Activated T-helper 9 cell treated with anti-CD3 and anti-CD28 coated beads, Interleukin-2, amount 50 U/mL, for 16 hours (primary cell): ENCODE measurements around the gene CCNC.

Source experiments
- DNase-seq: peaks from one replicate; pipeline ENCODE4 v3.0.0-alpha.2; 2020; ENCODE audit warnings: low read depth

Gene CCNC, protein sequence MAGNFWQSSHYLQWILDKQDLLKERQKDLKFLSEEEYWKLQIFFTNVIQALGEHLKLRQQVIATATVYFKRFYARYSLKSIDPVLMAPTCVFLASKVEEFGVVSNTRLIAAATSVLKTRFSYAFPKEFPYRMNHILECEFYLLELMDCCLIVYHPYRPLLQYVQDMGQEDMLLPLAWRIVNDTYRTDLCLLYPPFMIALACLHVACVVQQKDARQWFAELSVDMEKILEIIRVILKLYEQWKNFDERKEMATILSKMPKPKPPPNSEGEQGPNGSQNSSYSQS

DNA sequence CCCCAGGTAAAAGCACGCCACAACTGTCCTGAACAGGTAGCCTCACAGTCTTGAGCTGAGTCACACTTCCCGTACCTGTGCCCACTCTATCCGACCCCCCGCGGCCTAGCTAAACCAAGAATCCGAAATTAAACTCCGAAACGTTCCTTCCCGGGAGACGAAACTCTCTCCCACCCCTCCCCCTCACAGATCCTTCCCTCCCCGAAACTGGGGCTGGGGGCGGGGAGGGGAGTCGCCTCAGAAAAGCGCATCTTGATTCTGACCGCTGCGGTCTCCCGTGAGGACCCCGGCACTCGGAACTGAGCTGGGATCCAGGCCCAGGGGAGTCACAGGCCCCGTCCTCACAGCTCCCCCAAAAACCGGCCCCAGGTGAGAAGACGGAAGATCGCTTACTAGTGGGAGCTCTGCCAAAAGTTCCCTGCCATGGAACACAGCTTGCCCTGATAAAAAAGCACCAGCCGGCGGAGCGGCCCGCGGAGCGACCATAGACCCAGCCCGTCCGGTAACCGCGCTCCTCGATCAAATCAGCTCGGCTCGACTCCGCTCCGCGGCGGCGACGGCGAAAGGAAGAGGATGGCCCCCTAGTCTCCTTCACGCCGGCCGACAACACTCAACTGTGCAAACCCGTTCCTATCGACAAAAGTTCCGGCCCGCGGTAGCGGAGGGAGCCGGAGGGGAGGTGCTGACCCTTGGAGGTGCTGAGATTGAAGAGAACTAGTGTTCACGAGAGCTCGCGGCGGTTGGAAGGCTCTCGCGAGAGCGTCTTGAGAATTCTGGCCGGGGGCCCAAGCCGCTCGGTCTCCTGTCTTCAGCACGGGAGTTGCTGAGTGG is at the start of gene CCNC:
Gene CCNC (minus strand): TSS at position 558 of the 831 bp plus-strand sequence. CDS start 133 bp downstream, at position 425.
- DNase-seq: peak; percentile 79

DNA sequence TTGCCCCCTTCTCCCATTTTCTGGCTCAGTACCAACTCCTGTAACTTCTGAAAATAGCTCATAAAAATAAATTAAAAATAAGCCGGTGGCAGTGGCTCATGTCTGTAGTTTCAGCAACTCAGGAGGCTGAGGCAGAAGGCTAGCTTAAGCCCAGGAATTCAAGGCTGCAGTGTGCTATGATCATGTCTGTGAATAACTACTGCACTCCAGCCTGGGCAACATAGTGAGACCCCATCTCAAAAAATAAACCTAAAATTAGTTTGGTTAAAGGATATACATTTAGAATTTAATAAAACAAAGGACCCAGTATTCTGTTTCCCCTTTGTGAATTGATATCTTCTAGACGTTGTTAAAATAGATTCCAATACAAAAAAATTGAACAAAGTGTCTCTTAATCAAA is 48.7 kb upstream of the CCNC start:
- DNase-seq: no peak

DNA sequence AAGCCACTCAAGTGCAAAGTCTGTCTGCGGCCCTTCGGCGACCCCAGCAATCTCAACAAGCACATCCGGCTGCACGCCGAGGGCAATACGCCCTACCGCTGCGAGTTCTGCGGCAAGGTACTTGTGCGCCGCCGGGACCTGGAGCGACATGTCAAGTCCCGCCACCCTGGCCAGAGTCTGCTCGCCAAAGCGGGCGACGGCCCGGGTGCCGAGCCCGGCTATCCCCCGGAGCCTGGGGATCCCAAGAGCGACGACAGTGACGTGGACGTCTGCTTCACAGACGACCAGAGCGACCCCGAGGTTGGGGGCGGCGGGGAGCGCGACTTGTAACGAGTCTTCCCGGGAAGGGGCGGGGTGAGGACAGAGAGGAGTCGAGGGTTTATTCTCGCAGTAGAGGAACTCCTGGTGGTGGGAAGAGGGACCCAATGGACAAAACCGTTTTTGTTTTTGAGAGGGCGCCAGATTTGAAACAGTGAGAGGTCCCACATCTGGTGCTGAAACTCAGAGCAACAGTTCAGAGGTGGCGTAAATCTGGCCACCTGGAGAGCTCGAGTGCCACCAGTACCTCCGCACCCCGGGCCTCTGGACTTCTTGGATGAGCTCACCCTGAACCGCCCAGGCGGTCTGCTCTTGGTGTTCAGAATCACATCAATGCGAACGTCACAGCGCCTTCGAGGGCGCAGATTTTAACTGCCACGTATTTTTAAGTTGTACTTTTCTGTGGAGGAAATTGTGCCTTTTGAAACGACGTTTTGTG is 46.1 kb upstream of the CCNC start:
- DNase-seq: no peak

DNA sequence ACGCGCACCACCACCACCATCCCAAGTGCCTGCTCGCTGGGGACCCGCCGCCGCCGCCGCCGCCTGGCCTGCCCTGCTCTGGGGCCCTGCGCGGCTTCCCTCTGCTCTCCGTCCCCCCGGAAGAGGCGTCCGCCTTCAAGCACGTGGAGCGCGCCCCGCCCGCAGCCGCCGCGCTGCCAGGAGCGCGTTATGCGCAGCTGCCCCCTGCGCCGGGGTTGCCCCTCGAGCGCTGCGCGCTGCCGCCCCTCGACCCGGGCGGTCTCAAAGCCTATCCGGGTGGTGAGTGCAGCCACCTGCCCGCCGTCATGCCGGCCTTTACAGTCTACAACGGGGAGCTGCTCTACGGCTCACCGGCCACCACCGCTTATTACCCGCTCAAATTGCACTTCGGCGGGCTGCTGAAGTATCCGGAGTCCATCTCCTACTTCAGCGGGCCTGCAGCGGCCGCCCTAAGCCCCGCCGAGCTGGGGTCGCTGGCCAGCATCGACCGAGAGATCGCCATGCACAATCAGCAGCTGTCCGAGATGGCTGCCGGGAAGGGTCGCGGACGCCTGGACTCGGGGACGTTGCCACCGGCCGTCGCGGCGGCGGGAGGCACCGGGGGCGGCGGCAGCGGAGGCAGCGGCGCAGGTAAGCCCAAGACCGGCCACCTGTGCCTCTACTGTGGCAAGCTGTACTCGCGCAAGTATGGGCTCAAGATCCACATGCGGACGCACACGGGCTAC is 45.4 kb upstream of the CCNC start:
- no peak for DNase-seq

DNA sequence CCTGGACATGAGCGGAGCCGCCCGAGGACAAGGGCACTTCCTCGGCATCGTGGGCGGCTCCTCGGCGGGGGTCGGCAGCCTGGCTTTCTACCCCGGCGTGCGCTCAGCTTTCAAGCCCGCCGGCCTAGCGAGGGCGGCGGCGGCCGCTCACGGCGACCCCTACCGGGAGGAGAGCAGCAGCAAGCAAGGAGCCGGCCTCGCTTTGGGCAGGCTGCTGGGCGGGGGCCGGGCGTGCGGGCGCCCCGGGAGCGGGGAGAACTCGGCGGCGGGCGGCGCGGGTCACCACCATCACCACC is 44.9 kb upstream of the CCNC start:
- no peak for DNase-seq

DNA sequence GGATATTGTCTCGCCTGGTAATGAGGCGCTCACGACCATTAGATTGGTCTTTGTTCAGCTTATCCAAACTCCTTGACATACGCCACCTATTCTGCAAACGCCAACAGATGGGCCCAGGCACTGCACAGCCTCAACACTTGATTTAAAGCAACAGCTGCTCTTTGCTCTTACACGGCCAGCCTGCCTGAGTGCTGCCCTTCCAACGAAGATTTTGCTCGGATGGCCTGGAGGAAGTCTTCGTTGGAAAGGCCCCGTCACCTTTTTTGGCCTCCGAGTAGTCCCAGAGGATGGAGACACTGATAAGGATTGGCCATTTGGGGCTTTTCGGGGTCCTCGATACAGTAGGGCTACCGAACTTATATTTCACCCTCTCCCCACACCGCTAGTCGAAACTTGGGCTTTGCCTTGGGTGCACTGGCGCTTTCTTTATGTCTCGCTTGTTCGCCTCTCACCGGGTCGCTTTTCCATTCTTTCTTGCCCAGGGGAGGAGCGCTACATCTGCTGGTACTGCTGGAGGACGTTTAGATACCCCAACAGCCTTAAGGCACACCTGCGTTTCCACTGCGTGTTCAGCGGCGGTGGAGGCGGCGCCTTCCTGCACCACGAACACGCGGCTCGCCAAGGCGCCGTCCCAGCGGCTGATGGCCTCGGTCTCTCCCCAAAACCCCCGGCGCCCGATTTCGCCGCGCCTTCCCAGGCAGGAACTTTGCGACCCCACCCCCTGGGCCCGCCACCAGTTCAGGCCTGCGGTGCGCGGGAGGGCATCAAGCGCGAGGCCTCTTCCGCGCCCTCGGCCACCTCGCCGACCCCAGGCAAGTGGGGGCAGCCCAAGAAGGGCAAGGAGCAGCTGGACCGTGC is 44.3 kb upstream of the CCNC start:
- no peak for DNase-seq

DNA sequence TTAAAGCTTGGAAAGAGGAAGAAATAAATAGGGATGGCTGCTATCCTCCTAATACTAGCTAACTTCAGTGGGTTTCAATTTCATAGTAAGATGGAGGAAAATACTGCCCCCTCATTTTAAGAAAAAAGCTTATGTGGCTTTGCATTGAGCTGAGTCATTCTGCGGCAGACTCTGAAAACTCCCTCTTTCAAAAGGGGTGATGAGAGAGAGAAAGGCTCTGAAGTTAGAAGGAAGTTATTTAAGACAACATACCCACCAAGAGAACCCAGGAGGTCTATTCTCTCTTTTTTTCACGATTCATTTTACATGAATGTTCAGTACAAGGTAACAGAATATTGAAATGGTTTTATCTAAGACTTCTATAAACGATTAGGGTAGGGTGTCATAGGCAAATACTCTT is 42.7 kb upstream of the CCNC start:
- DNase-seq: no peak

DNA sequence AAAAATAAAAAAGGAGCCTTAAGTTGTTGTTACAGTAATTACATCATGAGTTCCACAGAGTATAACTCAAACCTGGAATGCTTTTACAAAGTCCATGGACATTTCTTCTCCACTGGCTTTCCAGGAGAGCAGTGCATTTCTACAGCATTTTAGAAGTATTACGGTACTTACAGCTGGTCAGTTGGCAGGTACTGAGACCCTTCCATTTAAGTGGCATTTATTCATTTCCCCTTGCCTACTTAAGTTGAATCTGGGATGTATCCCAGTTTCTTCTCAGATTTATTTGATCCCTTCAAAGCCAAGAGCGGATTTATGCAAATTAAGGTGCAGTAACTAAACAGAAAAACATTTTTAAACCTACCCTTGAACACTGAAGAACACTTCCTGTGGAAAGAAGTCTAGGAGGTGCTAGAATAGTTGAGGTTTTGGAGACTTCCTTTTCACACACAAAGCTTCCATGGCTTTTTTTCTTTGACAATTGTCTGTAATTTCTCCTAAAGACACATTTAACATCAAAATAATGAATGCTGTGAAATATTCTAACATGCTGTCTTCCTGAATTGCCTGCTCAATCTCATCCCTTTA is 41.5 kb upstream of the CCNC start:
- no peak for DNase-seq

DNA sequence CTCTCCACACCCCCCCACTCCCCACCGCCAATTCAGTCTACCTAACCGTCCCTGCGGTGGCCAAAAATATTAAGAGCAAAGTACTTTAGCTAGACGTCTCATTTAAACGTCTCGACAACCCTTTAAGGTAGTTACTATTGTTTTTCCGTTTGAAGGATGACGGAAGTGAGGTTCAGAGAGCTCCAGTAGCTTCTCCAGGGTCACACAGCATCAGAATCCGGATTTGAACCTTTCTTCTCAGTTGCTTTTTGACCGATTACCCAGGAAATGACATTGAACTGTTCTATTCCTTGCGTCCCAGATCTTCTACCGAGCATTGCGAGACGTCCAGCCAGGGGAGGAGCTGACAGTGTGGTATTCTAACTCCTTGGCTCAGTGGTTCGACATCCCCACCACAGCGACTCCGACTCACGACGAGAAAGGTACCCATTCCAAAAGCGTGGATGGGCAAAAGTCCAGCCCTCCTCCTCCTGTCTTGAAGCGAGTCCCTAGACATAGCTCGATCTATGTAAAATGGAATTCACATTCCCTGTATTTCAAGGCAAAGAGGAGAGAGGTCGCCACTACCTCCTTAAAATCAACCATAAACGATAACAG is 40.5 kb upstream of the CCNC start:
- no peak for DNase-seq

DNA sequence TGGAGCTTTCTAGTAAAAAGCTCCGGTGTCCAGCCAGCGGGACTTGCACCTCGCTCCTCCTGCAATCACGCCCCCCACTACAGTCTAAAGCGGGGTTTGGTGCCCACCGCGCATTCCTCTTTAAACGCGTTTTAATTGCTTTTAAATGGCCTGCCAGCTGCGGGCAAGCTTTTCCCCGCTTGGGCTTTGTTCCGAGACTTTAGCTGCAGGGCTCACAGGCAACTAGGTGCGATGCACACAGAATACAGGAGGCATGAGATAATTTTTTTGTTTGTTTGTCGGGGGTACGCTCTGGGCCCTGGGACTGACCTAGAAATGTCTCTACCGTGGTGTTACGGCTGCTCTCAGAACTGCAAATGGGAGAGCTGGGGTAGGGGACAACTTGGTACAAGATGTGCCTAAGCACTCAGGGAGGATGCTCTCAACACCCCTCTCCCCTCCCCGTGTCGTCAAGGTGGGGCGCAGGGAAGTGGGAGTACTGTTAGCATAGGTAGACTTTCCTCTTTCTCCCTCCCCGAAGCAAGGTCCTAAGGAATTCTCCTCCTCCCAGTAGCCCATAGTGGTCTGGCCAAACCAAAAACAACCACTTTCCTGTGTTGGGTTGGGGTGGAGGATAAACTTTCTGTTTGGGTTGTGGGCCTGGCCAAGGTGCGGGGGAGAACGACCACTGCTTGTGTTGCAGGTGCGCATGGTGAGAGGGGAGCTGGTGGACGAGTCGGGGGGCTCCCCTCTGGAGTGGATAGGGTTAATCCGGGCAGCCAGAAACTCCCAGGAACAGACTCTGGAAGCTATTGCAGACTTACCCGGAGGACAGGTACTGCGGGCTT is 39.8 kb upstream of the CCNC start:
- no peak for DNase-seq

DNA sequence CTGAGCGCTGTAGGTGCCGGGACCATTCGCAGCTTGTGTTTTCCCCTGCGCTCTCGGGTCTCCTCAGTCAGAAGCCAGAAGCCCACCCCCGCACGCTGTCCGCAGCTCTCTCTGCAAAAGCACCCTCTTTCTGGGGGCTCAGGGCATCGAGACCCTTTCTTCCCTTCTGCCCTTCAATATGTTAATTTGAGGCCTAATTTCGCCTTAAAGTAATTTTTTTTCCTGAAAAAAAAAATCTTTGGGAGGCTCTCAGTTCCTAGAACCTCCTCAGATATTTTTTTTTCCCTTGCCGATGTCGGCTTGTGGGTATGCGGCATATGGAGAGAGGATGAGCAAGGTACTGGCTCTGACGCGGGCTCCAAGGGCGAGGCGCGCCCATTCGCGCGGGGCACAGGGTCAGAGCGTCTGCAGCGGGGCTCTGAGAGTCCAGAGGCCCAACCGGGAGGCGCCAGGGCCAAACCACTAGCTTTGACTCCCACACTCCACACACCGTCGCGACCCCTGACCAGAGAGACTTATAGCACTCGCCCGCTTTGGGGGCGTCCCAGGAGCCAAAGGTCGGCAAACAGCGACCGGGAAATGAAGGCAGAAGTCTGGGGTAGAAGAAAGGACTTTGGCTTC is 39.1 kb upstream of the CCNC start:
- DNase-seq: no peak

DNA sequence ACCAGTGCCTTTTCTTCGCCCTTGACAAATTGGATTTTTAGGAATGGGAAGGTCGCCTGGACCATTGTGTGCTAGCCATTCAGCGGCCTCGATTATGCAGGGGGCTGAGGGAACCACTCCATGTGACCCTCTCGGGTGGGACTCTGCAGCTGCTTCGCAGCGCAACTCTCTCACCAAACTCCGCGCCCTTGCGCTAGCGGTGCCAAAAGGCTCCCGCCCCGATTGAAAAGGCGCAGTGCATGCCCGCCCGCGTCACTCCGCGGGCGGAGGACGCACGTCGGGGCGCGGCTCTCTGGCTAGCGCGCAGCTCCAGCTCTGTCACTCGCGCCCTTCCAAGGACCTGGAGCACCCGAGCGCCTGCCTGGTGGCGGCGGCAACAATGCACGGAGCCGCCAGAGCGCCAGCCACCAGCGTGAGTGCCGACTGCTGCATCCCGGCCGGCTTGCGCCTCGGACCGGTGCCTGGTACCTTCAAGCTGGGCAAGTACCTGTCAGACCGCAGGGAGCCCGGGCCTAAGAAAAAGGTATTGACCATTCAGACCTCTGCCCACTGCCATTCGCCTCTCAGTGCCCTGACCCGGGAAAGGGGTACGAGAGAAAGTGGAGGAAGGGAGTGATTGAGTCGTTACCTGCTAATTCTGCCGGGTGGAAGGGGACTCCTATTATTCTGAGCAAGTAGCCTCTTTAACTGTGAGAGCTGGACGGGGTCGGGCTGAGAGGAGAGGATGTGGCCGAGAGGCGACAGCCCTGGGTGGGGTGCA is 38.4 kb upstream of the CCNC start, which contains the start of gene PRDM13:
Gene PRDM13 (plus strand): TSS at position 178 of the 760 bp plus-strand sequence. CDS start 202 bp downstream, at position 380.
- DNase-seq: no peak

DNA sequence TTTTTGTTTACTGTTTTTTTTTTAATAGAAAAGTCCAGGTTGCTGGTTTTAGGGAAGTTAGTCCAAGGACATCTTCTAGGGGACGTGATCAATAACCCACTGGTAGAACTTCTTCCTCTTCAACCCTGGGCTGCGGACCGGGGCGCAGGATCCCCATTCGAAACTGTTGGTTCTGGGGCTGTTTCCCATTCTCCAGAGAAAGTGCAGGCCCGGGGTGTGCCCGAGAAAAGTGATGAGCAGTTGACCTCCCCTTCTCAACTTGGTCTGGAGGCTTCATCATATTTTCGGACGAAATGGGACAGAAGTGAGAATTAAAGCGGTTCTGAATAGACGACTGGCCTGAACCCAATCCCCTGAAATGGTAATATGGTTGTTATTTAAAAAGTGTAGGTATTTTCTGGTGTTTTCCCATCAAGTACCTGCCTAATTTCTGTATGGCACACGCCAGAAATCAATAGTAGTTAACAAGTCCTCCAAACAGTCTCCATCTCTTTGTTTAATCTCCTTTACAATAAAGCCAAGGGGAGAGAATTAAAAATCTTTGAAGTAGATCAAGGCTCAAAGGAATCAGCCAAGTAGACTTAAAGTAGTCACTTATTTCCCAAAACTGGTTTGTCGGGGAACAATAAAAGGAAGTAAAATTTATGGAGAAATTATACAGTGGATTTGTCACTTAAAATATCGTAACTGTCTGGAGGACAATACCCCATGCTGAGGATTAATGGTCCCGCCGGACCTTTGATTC is 37.6 kb upstream of the CCNC start:
- no peak for DNase-seq

DNA sequence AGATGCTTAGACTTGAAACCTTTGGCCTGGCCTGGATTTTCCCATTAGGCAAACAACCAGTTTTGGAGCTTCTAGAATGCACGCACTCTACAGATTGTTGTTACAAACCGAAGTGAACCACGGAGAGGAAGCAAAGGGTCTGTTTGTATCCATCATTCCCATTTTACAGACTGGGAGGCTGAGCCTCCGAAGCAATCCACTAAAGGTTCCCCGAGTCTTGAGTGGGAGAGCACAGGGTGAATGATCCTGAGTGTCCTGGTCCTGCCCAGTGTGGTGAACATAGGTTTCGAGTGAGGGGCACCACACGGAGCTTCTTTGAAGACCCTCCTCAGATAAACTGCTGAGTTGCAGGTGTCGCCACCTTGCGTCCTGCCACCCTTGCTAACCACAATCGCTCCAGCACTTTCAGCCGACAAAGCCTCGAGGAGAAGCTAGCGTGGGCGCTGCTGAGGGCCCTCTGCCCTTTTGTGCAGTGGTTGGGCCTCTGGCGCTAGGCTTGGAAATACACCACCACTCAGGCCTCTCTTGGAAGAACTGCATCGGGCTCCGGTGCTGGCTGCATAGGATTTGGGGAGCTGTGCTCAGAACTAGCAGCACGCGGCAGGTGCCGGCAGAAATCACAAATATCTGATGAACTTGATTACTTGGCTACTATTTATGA is 36.7 kb upstream of the CCNC start:
- DNase-seq: no peak

DNA sequence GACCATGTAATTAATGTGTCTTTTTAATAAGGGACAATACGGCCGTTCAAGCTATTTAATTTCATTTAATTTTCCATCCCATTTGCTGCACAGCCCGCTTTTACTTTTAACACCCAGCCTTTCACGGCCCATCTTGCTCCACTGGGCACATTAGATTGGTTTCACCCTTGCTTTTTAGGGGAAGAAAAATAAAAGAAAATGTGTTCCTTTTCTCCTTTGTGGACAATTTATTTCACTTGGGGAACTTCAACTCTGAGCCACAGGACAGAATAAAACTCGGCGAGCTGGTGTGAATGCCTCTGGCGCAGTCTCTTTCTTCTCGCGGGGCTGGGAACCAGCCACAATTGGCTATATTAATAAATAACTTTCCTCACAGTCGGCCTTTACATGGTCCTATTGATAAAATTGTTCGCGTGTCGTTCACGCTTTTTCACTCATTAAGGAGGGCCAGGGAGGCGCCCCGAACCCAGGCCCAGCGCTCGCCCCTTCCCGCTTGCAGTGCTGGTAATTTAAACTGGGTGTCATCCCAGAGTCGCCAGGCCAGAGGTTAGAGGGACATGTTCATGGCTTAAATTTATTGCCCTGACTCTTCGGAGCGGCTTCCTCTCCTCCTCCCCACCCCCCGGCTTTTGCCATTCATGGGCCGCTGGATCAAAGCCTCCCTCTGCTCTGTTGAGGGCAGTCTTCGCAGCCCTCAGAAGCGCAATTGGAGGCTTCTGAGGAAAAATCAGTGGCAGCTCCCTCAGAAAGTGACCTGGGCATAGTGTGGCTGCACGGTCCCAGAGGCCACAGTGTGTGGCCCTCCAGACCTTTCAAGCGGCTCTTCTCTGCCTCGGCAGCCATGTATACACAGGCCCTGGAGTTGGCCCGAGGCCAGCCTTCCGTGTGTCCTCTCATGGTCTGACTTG is 36.0 kb upstream of the CCNC start:
- no peak for DNase-seq
